DLD1 (cell line): Measurements from ENCODE around the gene TMEM98.
"Not testable (repeated sequence)": the region's sequence is repeated elsewhere in the genome, so short reads cannot be mapped to it uniquely, and the experiment has no call there.

Source experiments
- in situ Hi-C: cut with HindIII; loops from 2 replicates; pipeline ENCODE4 v1.10.0; 2017; ENCODE audit warnings: low sequenced_read_pairs

Gene TMEM98

GRCh38 chr17:32940706-32941390, 12.9 kb downstream of the TMEM98 start:
- in situ Hi-C loops: loop anchor here (25.0 kb wide), 1 partner anchor 279 kb away; no protein-coding TSS in a partner anchor

DNA sequence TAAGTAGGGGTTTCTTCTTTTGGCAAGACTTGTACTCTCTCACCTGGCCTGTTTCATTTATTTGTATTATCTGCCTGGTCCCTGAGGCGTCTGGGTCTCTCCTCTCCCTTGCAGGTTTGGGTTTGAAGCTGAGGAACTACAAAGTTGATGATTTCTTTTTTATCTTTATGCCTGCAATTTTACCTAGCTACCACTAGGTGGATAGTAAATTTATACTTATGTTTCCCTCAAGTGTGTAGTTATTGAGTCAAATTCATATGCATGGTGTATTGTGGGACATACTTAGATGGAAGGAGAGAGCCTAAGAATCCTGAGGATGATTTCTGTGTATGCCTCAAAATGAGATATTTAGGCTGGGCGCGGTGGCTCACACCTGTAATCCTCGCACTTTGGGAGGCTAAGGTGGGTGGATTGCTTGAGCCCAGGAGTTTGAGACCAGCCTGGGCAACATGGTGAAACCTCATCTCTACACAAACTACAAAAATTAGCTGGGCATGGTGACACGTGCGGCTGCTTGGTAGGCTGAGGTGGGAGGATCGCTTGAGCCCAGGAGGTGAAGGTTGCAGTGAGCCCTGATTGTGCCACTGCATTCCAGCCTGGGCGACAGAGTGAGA, 13.6 kb downstream of the TMEM98 start:
- in situ Hi-C loops: loop anchor here (25.0 kb wide), 1 partner anchor 279 kb away; no protein-coding TSS in a partner anchor

- in situ Hi-C loops: loop anchor here (25.0 kb wide), 1 partner anchor 281 kb away; no protein-coding TSS in a partner anchor
Measured at GRCh38 chr17:32943206-32943605, 15.3 kb downstream of the TMEM98 start.

GRCh38 chr17:32943647-32944191, 15.8 kb downstream of the TMEM98 start:
- in situ Hi-C loops: loop anchor here (25.0 kb wide), 1 partner anchor 281 kb away; no protein-coding TSS in a partner anchor

GRCh38 chr17:32944248-32945020, 16.5 kb downstream of the TMEM98 start:
- in situ Hi-C loops: loop anchor here (25.0 kb wide), 1 partner anchor 282 kb away; no protein-coding TSS in a partner anchor

- in situ Hi-C loops: loop anchor here (25.0 kb wide), 1 partner anchor 284 kb away; no protein-coding TSS in a partner anchor
Measured at GRCh38 chr17:32946375-32947135, 18.6 kb downstream of the TMEM98 start.

DNA sequence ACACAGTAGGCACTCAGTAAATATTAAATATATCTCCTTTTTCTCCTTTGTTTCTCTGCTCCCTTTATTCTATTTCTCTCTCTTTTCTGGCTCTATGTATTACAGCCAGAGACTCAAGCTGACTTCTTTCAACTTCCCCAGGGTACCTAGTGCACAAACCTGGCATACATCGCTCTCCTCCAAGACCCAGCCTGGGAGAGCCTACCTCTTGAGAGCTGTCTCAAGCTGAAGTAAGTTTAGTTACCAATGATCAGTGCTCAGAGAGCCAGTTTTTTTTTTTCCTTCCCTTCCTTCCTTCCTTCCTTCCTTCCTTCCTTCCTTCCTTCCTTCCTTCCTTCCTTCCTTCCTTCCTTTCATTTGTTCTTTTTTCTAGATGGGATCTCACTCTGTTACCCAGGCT, 19.8 kb downstream of the TMEM98 start:
- in situ Hi-C loops: loop anchor here (25.0 kb wide), 1 partner anchor 285 kb away; no protein-coding TSS in a partner anchor

DNA sequence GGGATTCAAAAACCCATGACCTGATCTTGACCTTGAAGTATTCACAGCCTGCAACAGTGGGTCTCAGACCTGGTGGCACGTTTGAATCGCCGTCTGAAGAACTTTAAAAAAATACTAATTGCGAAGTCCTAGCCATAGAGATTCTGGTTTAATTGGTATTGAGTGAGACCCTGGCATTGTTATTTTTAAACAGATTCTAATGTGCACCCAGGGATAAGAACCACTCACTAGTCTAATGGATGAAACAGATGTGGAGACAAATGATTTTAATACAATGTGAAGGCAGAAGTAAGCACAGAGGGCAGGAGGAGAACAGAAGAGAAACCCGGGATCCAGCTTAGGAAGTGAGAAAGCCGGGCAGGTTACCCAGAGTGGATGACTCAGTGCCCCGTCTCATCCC, 21.2 kb downstream of the TMEM98 start:
- in situ Hi-C loops: loop anchor here (25.0 kb wide), 1 partner anchor 287 kb away; no protein-coding TSS in a partner anchor

DNA sequence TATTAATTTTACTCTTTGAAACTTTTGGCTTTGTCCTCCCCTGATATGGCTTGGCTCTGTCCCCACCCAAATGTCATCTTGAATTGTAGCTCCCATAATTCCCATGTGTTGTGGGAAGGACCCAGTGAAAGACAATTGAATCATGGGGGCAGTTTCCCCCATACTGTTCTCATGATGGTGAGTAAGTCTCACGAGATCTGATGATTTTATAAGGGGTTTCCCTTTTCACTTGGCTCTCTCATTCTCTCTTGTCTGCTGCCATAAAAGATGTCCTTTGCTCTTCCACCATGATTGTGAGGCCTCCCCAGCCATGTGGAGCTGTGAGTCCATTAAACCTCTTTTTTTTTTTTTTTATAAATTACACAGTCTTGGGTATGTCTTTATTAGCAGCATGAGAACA, 24.5 kb downstream of the TMEM98 start:
- in situ Hi-C loops: not testable (repeated sequence)

DNA sequence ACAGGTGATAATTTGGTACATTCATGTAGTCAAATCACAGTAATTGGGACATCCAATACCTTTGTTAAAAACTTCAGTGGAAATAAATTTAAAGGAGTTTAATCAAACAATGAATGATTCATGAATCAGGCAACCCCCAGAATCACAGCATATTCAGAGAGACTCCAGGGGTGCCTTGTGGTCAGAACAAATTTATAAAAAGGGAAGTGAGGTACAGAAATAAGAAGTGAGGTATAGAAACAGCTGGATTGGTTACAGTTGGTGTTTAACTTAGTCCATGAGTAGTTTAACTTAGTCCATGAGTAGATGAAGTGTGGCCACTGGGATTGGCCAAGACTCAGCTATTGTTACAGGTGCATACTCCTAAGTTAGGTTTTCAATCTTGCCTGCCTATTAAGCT, 25.1 kb downstream of the TMEM98 start:
- in situ Hi-C loops: no loop called here

DNA sequence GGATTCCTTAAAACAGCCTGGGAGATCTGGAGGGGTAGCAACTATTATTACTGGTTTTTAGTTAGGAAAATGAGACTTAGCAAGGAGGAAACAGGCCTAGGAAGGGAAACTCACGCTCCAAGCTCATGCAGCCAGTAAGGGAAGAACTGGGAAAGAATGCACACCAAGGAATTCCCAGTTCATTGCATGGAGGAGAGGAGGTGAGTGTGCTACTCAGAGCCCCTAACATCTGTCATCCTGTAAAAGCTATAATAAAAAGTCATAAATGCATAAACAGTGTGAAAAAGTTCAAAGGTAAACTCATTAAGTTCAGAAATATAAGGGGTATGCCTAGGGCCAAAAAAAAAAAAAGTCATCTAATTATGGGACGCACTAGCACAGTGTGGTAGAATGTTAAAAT, 25.9 kb downstream of the TMEM98 start:
- in situ Hi-C loops: no loop called here

GRCh38 chr17:32954477-32954876, 26.5 kb downstream of the TMEM98 start:
- in situ Hi-C loops: no loop called here

- in situ Hi-C loops: no loop called here
Measured at GRCh38 chr17:32955155-32955554, 27.2 kb downstream of the TMEM98 start.

DNA sequence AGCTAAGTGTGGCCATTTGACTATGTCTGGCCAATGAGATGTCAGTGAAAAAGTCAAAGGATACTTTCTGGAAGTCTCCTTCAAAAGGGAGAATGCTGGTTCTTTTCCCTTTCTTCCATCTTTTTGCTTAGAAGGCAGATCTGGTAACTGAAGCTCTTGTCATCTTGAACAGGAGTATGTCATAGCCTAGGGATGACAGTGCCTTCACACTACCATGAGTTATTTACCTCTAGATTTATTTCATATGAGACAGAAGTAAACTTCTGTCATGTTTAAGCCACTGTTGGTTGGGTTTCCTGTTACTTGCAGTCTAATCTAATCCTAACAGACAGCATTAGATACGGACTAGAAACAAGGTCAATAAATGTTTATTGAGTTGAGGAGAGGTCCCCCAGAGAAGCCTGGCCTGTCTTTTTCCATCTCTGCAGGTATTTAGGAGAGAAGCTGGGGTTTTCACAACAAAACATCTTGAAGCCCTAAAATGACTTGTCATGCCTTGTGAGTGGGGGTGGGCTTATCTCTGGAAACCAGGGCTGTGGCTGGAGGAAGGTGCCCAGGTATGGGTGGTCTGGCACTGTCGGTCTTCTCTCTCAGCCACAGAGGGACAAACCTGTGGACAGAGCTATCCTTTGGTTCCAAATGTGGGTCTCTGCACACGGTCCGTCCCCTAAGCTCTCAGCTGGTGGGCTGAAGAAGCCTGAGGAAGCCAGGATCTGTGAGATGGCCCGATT, 28.5 kb downstream of the TMEM98 start:
- in situ Hi-C loops: no loop called here

- in situ Hi-C loops: no loop called here
Measured at GRCh38 chr17:32958418-32958817, 30.5 kb downstream of the TMEM98 start.

GRCh38 chr17:32960815-32961214, 32.9 kb downstream of the TMEM98 start:
- in situ Hi-C loops: no loop called here

DNA sequence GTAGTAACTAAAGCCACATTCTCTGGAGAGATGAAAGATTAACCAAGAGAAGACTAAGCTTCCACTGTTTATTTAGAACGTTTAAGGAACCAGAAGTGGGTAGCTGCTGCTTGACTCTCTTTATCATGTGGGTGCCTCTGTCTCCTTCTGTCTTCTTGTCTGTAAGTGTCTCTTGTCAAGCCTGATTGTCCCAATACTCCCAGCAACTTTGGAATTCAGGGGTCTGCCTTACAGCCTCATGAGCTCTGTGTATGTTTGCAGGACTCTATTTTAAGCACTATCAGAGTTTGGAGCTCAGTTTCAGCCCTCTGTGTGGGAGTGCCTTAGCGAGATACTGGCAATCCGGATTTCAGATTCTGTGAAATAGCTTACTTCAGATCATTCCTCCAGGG, 34.4 kb downstream of the TMEM98 start:
- in situ Hi-C loops: no loop called here

- in situ Hi-C loops: no loop called here
Measured at GRCh38 chr17:32964541-32964940, 36.6 kb downstream of the TMEM98 start.

- in situ Hi-C loops: not testable (repeated sequence)
Measured at GRCh38 chr17:32969231-32969630, 41.3 kb downstream of the TMEM98 start.

DNA sequence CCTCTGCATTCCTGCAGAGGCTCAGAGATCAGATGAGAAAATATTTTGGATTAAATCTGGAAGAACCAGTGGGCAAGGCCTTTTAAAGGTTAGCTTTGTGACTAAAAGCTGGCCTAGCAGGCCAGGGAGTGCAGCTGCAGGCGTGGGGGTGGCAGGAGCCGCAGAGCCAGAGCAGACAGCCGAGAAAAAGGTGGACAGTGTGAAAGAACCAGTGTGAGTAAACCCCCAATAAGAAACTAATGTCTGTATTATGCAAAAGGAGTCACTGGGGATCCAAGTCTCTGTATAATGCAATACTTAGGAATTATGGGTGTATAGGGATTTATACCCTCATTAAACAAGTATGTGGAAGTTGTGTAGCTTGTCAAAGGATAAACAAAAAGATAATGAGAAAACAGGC, 42.3 kb downstream of the TMEM98 start:
- in situ Hi-C loops: no loop called here
